ENCODE results near the gene PHF2.

DNA sequence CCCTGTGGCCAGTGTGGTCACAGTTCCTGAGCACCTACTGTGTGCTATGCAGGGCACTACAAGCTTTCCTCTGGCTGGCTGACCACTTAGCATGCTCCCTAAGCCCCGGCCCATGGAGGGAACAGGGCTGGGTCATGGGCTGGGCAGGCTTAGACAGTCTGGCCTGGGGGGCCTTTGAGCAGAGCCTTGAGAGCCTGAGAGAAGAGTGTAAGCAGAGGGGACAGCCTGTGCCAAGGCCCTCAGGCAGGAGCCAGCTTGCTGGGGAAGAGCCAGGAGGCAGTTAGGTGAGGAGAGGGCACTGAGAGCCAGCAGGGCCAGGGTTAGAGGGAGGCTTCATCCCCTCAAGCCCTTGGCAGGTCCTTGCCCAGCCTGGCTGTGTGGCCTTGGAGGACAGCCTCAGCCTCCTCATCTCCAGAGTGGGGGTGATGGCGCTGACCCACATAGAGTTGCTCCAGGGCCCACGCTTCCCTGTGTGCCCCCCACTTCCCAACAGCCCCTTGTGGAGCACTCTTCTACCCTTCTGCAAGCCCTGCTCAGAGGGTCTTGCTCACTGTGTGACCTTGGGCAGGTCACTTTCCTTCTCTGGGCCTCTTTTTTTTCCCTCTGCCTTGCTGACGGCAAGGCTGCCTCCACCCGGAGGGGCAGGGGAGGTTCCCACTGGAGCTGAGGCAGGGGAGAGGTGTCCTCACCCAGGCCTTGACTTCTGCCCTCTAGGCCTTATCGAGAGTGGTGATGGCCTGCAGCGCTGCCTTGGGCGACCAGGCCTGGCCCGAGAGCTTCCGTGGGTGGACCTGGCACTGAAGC, 107.1 kb downstream of the PHF2 start:
- TF ChIP-seq, protein P1, sequence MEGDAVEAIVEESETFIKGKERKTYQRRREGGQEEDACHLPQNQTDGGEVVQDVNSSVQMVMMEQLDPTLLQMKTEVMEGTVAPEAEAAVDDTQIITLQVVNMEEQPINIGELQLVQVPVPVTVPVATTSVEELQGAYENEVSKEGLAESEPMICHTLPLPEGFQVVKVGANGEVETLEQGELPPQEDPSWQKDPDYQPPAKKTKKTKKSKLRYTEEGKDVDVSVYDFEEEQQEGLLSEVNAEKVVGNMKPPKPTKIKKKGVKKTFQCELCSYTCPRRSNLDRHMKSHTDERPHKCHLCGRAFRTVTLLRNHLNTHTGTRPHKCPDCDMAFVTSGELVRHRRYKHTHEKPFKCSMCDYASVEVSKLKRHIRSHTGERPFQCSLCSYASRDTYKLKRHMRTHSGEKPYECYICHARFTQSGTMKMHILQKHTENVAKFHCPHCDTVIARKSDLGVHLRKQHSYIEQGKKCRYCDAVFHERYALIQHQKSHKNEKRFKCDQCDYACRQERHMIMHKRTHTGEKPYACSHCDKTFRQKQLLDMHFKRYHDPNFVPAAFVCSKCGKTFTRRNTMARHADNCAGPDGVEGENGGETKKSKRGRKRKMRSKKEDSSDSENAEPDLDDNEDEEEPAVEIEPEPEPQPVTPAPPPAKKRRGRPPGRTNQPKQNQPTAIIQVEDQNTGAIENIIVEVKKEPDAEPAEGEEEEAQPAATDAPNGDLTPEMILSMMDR (IDR thresholded peaks at IDR 0.05), result no peak
- TF ChIP-seq EZH2 (IDR thresholded peaks at IDR 0.05; ENCODE audit: borderline replicate concordance, insufficient read depth, low read depth, low read length, poor library complexity, severe bottlenecking), result no peak
